HCT116 (cell line): ENCODE data around the gene TFIP11. TPM values are rescaled to one million over a fixed set of nuclear protein-coding genes. Genes with fewer than 3 reads are reported as not detected.

ENCODE experiments used
- ATAC-seq: fragments of 200-7000 bp; cut with Tn5 transposase; 2 replicates; pipeline ENCODE4 v1.9.1; 2020; ENCODE audit warnings: mild to moderate bottlenecking, moderate library complexity
- BruUV-seq: library from RNA; stranded (reverse); fragments of 400-500 nt; replicated peaks from 2 replicates; lab custom pipeline; 2021; lab: Mats Ljungman, UMichigan
- CTCF ChIA-PET: fragments of 300-600 bp; sonication (Branson Sonifier 250); formaldehyde crosslinking; loops from one replicate; lab custom pipeline; 2021; ENCODE audit warnings: antibody characterized with exemption; lab: Charles Lee
- POLR2A ChIA-PET: fragments of 300-600, 350-600 bp; sonication (Branson Sonifier 250); formaldehyde crosslinking; loops from one replicate; lab custom pipeline; 2021; ENCODE audit warnings: antibody characterized with exemption; lab: Charles Lee
- RAD21 ChIA-PET, 2 experiments: fragments of 300-600 bp; sonication (Branson Sonifier 250); formaldehyde crosslinking; loops; one replicate each; lab custom pipeline; 2023; ENCODE audit warnings: low total read pairs in 2 of 2; ENCODE audit not compliant: uncharacterized antibody in 2 of 2, unreplicated experiment in 2 of 2, low non-redundant PET in 1 of 2; lab: Charles Lee
- DNase-seq: peaks from one replicate; pipeline ENCODE4 v3.0.0-alpha.2; 2010; ENCODE audit warnings: low read depth, low spot score
- H2AFZ ChIP-seq: fragments of 200-600 bp; shearing (Covaris generic), sonication (generic); 2 replicates; pipeline ENCODE4 v1.6.1; 2017; ENCODE audit warnings: low read depth, mixed run types, mixed read lengths, antibody characterized with exemption, low read length; ENCODE audit not compliant: poor library complexity, severe bottlenecking
- H3K27ac ChIP-seq: 2 replicates; pipeline ENCODE4 v1.5.1; 2012; ENCODE audit warnings: low read depth, low read length
- H3K27me3 ChIP-seq: fragments of 200-600 bp; sonication (generic); 2 replicates; pipeline ENCODE4 v1.6.1; 2016; ENCODE audit warnings: mixed run types, low read length, mixed read lengths; ENCODE audit not compliant: insufficient read depth
- H3K36me3 ChIP-seq, 2 experiments: fragments of 200-500 bp in 1 of 2; fragments of 200-600 bp in 1 of 2; sonication (Bioruptor generic) in 1 of 2; sonication (generic) in 1 of 2; 2 replicates each; pipeline versions ENCODE4 v1.5.1 to v1.6.1; 2014 to 2016; ENCODE audit warnings: low read length in 2 of 2, inconsistent platforms in 1 of 2, mixed read lengths in 1 of 2, mixed run types in 1 of 2; ENCODE audit not compliant: insufficient read depth in 2 of 2, control insufficient read depth in 1 of 2
- H3K4me1 ChIP-seq, 2 experiments: fragments of 200-600 bp in 1 of 2; sonication (generic) in 1 of 2; 2 replicates each; pipeline versions ENCODE4 v1.5.1 to v1.6.1; 2012 to 2017; ENCODE audit warnings: low read length in 2 of 2, inconsistent platforms in 1 of 2, mild to moderate bottlenecking in 1 of 2, mixed read lengths in 1 of 2, mixed run types in 1 of 2, moderate library complexity in 1 of 2; ENCODE audit not compliant: insufficient read depth in 2 of 2, control insufficient read depth in 1 of 2
- H3K4me2 ChIP-seq: fragments of 200-600 bp; sonication (generic); 2 replicates; pipeline ENCODE4 v1.6.1; 2017; ENCODE audit warnings: mixed run types, low read length, mixed read lengths
- H3K4me3 ChIP-seq, 2 experiments: fragments of 200-600 bp in 1 of 2; sonication (generic) in 1 of 2; replicated peaks in 1 of 2; 2 replicates each; pipeline ENCODE4 v1.5.1; 2011 to 2016; ENCODE audit warnings: low read length in 2 of 2, control low read depth in 1 of 2, low read depth in 1 of 2, mild to moderate bottlenecking in 1 of 2, mixed read lengths in 1 of 2, mixed run types in 1 of 2
- H3K79me2 ChIP-seq: fragments of 200-600 bp; sonication (generic); 2 replicates; pipeline ENCODE4 v1.6.1; 2017; ENCODE audit warnings: mild to moderate bottlenecking, mixed run types, low read length, moderate library complexity, mixed read lengths; ENCODE audit not compliant: insufficient read depth
- H3K9ac ChIP-seq: fragments of 200-600 bp; sonication (generic); 2 replicates; pipeline ENCODE4 v1.6.1; 2016; ENCODE audit warnings: low read length, mixed read lengths
- H3K9me2 ChIP-seq: fragments of 200-600 bp; sonication (generic), shearing (Covaris generic); 2 replicates; pipeline ENCODE4 v1.6.1; 2017; ENCODE audit warnings: mixed run types, mild to moderate bottlenecking, moderate library complexity; ENCODE audit not compliant: insufficient read depth
- H3K9me3 ChIP-seq, 2 experiments: fragments of 200-500 bp in 1 of 2; fragments of 200-600 bp in 1 of 2; sonication (Bioruptor generic) in 1 of 2; sonication (generic) in 1 of 2; 2 replicates each; pipeline ENCODE4 v1.6.1; 2014 to 2017; ENCODE audit warnings: low read length in 2 of 2, mixed read lengths in 2 of 2, inconsistent platforms in 1 of 2, low read depth in 1 of 2, mild to moderate bottlenecking in 1 of 2, mixed run types in 1 of 2, moderate library complexity in 1 of 2; ENCODE audit not compliant: control insufficient read depth in 1 of 2, insufficient read depth in 1 of 2
- H4K20me1 ChIP-seq: fragments of 200-600 bp; sonication (generic), shearing (Covaris generic); 2 replicates; pipeline ENCODE4 v1.6.1; 2017; ENCODE audit warnings: mixed run types, mild to moderate bottlenecking, moderate library complexity; ENCODE audit not compliant: insufficient read depth
- EGR1 ChIP-seq: IDR thresholded peaks from 2 replicates; pipeline ENCODE4 v1.6.1; 2012; ENCODE audit warnings: low read depth
- JUND ChIP-seq: IDR thresholded peaks from 2 replicates; pipeline ENCODE4 v1.6.1; 2012
- POLR2AphosphoS5 ChIP-seq: IDR thresholded peaks from 2 replicates; pipeline ENCODE4 v1.6.1; 2011; ENCODE audit warnings: mild to moderate bottlenecking, low read depth, low read length, moderate library complexity
- RAD21 ChIP-seq: IDR thresholded peaks from 2 replicates; pipeline ENCODE4 v1.6.1; 2012; ENCODE audit warnings: low read depth, mild to moderate bottlenecking
- SIN3A ChIP-seq: IDR thresholded peaks from 2 replicates; pipeline ENCODE4 v1.6.1; 2012; ENCODE audit warnings: low read depth
- SP1 ChIP-seq: IDR thresholded peaks from 2 replicates; pipeline ENCODE4 v1.6.1; 2012; ENCODE audit warnings: low read depth
- TCF7L2 ChIP-seq: IDR thresholded peaks from 2 replicates; pipeline ENCODE4 v1.7.0; 2011; ENCODE audit warnings: borderline replicate concordance, inconsistent platforms; ENCODE audit not compliant: insufficient read depth, insufficient read length; ENCODE audit errors: extremely low read depth
- YY1 ChIP-seq: IDR thresholded peaks from 2 replicates; pipeline ENCODE4 v1.6.1; 2011; ENCODE audit warnings: low read length, low read depth, moderate library complexity, mild to moderate bottlenecking; ENCODE audit not compliant: insufficient replicate concordance; ENCODE audit errors: extremely low read depth
- ZFX ChIP-seq: fragments of 450-650 bp; IDR thresholded peaks from 2 replicates; pipeline ENCODE4 v1.6.1; 2017
- ZNF274 ChIP-seq: fragments of 200-500 bp; sonication (Bioruptor generic); IDR thresholded peaks from 2 replicates; pipeline ENCODE4 v1.6.1; 2014; ENCODE audit warnings: mild to moderate bottlenecking, low read depth, low read length, inconsistent platforms
- intact Hi-C: fragments of 100-400 bp; cut with micrococcal nuclease; formaldehyde crosslinking; loops from 2 replicates; pipeline ENCODE4 v1.10.0; 2022
- total RNA-seq: library from RNA; stranded (reverse); gene quantifications from one replicate; pipeline ENCODE4 v1.2.1, GENCODE V29; 2021; ENCODE audit not compliant: unreplicated experiment
- TF ChIP-seq, protein P1 (sequence below): IDR thresholded peaks from 2 replicates; pipeline ENCODE4 v1.6.1; 2011; ENCODE audit warnings: mild to moderate bottlenecking, low read length, moderate library complexity; ENCODE audit not compliant: insufficient replicate concordance; ENCODE audit errors: extremely low read depth
- TF ChIP-seq, protein P2 (sequence below): IDR thresholded peaks from 2 replicates; pipeline ENCODE4 v1.6.1; 2012; ENCODE audit warnings: low read depth

The TFIP11 gene
- total RNA-seq, 1 experiment from 2014 or later = 28.1 TPM

DNA sequence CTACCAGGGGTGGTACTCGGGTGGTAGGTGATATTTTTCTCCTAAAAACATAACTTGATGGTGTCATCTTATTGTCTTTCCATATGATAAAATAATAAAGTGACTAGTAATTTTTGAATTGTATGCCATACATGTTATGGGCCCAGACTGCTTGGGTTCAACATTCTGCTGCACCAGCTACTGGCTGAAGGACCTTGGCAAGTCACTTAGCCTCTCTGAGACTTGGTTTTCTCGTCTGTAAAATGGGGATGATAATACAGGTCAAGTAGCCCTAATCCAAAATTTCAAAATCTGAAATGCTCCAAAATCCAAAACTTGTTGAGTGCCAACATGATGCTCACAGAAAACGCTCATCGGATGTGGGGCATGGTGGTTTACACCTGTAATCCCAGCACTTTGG, 35.6 kb upstream of the TFIP11 start:
- ChIA-PET POLR2A (interaction anchor here (0.6 kb wide), 1 partner anchor 38 kb away, joined by 3 read pairs; no protein-coding TSS in a partner anchor), CTCF (no interaction called here), RAD21 (no interaction called here)
- Histone ChIP-seq H4K20me1 (no peaks in the 10 kb centered on the region), H3K4me3 (no peak overlapping the region), H3K9ac (no peak overlapping the region), H3K27me3 (no peaks in the 10 kb centered on the region), H2AFZ (no peak overlapping the region), H3K4me1 (peaks cover 11 to 13% of the 10 kb centered on the region in 2 experiments), H3K4me2 (no peak overlapping the region), H3K9me2 (no peaks in the 10 kb centered on the region), H3K27ac (no peak overlapping the region), H3K79me2 (no peaks in the 10 kb centered on the region), H3K36me3 (no peaks in the 10 kb centered on the region), H3K9me3 (no peaks in the 10 kb centered on the region)
- intact Hi-C loops = no loop called here
- no peak for TF ChIP-seq ZNF274
- no peak for TF ChIP-seq JUND
- no peak for TF ChIP-seq ZFX
- TF ChIP-seq EGR1 = no peak
- no peak for TF ChIP-seq POLR2AphosphoS5
- TF ChIP-seq, protein P1, sequence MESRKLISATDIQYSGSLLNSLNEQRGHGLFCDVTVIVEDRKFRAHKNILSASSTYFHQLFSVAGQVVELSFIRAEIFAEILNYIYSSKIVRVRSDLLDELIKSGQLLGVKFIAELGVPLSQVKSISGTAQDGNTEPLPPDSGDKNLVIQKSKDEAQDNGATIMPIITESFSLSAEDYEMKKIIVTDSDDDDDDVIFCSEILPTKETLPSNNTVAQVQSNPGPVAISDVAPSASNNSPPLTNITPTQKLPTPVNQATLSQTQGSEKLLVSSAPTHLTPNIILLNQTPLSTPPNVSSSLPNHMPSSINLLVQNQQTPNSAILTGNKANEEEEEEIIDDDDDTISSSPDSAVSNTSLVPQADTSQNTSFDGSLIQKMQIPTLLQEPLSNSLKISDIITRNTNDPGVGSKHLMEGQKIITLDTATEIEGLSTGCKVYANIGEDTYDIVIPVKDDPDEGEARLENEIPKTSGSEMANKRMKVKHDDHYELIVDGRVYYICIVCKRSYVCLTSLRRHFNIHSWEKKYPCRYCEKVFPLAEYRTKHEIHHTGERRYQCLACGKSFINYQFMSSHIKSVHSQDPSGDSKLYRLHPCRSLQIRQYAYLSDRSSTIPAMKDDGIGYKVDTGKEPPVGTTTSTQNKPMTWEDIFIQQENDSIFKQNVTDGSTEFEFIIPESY = no peak
- TF ChIP-seq TCF7L2 = no peak
- no peak for TF ChIP-seq SIN3A
- no peak for ATAC-seq
- no peak for DNase-seq
- no TSS peak for BruUV-seq

DNA sequence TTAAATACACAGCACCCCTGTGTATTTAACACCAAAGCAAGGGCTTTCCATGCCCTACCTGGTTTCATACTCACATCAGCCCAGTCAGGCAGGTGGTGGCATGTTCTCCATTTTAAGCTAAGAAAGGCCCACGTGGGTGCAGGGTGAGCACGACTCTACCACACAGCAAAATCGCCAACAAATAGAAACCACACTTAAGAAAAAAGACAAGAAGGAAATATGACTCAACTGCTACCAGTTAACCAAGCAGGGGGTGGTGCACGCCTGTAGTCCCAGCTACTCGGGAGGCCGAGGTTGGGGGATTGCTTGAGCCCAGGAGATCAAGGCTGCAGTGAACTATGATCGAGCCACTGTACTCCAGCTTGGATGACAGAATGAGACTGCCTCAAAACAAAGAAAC, 35.2 kb upstream of the TFIP11 start:
- no peak overlapping the region for H2AFZ ChIP-seq
- RAD21 ChIA-PET = no interaction called here
- BruUV-seq = no TSS peak
- H3K79me2 ChIP-seq = no peaks in the 10 kb centered on the region
- H3K27ac ChIP-seq = no peak overlapping the region
- H3K9ac ChIP-seq = no peak overlapping the region
- POLR2A ChIA-PET = no interaction called here
- H3K4me3 ChIP-seq = no peak overlapping the region
- no peaks in the 10 kb centered on the region for H3K9me2 ChIP-seq
- H3K9me3 ChIP-seq = no peaks in the 10 kb centered on the region
- ATAC-seq (no peak), DNase-seq (no peak)
- peaks cover 11 to 13% of the 10 kb centered on the region in 2 experiments for H3K4me1 ChIP-seq
- no peak for TF ChIP-seq SP1
- no peak for TF ChIP-seq ZFX
- TF ChIP-seq, protein P2, sequence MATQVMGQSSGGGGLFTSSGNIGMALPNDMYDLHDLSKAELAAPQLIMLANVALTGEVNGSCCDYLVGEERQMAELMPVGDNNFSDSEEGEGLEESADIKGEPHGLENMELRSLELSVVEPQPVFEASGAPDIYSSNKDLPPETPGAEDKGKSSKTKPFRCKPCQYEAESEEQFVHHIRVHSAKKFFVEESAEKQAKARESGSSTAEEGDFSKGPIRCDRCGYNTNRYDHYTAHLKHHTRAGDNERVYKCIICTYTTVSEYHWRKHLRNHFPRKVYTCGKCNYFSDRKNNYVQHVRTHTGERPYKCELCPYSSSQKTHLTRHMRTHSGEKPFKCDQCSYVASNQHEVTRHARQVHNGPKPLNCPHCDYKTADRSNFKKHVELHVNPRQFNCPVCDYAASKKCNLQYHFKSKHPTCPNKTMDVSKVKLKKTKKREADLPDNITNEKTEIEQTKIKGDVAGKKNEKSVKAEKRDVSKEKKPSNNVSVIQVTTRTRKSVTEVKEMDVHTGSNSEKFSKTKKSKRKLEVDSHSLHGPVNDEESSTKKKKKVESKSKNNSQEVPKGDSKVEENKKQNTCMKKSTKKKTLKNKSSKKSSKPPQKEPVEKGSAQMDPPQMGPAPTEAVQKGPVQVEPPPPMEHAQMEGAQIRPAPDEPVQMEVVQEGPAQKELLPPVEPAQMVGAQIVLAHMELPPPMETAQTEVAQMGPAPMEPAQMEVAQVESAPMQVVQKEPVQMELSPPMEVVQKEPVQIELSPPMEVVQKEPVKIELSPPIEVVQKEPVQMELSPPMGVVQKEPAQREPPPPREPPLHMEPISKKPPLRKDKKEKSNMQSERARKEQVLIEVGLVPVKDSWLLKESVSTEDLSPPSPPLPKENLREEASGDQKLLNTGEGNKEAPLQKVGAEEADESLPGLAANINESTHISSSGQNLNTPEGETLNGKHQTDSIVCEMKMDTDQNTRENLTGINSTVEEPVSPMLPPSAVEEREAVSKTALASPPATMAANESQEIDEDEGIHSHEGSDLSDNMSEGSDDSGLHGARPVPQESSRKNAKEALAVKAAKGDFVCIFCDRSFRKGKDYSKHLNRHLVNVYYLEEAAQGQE = no peak
- TF ChIP-seq POLR2AphosphoS5 = no peak
- TF ChIP-seq SIN3A = no peak
- no peak for TF ChIP-seq TCF7L2
- TF ChIP-seq RAD21 = no peak
- no peak for TF ChIP-seq YY1
- CTCF ChIA-PET = no interaction called here
- H3K36me3 ChIP-seq = no peaks in the 10 kb centered on the region
- H3K27me3 ChIP-seq = no peaks in the 10 kb centered on the region
- intact Hi-C loops = no loop called here
- H4K20me1 ChIP-seq = no peaks in the 10 kb centered on the region
- H3K4me2 ChIP-seq = no peak overlapping the region
